GM21423 (cell line): ENCODE data around the gene RBM5.

Source experiments
- ATAC-seq: cut with Tn5 transposase; IDR thresholded peaks from one replicate; pipeline ENCODE4 v1.9.1; 2021; ENCODE audit warnings: mild to moderate bottlenecking, moderate library complexity; ENCODE audit not compliant: unreplicated experiment

Gene RBM5

GRCh38 chr3:50138266-50139200, 49.8 kb downstream of the RBM5 start:
- ATAC-seq: no peak

- no peak for ATAC-seq
Measured at GRCh38 chr3:50139308-50139707, 50.6 kb downstream of the RBM5 start.

- ATAC-seq: no peak
Measured at GRCh38 chr3:50139718-50140423, 51.2 kb downstream of the RBM5 start.

- no peak for ATAC-seq
Measured at GRCh38 chr3:50140990-50141389, 52.3 kb downstream of the RBM5 start.

- ATAC-seq: no peak
Measured at GRCh38 chr3:50146316-50146901, 57.7 kb downstream of the RBM5 start.

- no peak for ATAC-seq
Measured at GRCh38 chr3:50147016-50147415, 58.3 kb downstream of the RBM5 start.

GRCh38 chr3:50147447-50147846, 58.7 kb downstream of the RBM5 start:
- ATAC-seq: no peak

- ATAC-seq: no peak
Measured at GRCh38 chr3:50147861-50148260, 59.1 kb downstream of the RBM5 start.

GRCh38 chr3:50150404-50150750, 61.7 kb downstream of the RBM5 start:
- no peak for ATAC-seq

GRCh38 chr3:50150863-50151686, 62.4 kb downstream of the RBM5 start:
- no peak for ATAC-seq

GRCh38 chr3:50151728-50152127, 63.0 kb downstream of the RBM5 start:
- no peak for ATAC-seq

GRCh38 chr3:50153782-50154475, 65.2 kb downstream of the RBM5 start:
- ATAC-seq: no peak

- ATAC-seq: peak; percentile 13
Measured at GRCh38 chr3:50154476-50154839, 65.7 kb downstream of the RBM5 start.

GRCh38 chr3:50154840-50155490, 66.2 kb downstream of the RBM5 start, which contains the start of gene SEMA3F:
Gene SEMA3F (plus strand): TSS chr3:50155324. CDS start chr3:50159623, 4,299 bp downstream.
- peak; percentile 71 for ATAC-seq

- ATAC-seq: no peak
Measured at GRCh38 chr3:50155491-50155878, 66.8 kb downstream of the RBM5 start.

- ATAC-seq: no peak
Measured at GRCh38 chr3:50155891-50156290, 67.2 kb downstream of the RBM5 start.

GRCh38 chr3:50156549-50157493, 68.1 kb downstream of the RBM5 start:
- ATAC-seq: no peak

- ATAC-seq: no peak
Measured at GRCh38 chr3:50157827-50158529, 69.3 kb downstream of the RBM5 start.
